MM.1S (cell line): Measurements from ENCODE around the gene GID8.

Experiments used
- DNase-seq: peaks from one replicate; pipeline ENCODE4 v3.0.0-alpha.2; 2015
- H2AFZ ChIP-seq: fragments of 300-600 bp; sonication (generic); 2 replicates; pipeline ENCODE4 v1.6.0; 2016; ENCODE audit warnings: antibody characterized with exemption, low read length
- H3F3A ChIP-seq: fragments of 300-600 bp; sonication (generic); 2 replicates; pipeline ENCODE4 v1.6.1; 2016; ENCODE audit warnings: mild to moderate bottlenecking, antibody characterized with exemption, low read length, moderate library complexity, mixed read lengths; ENCODE audit not compliant: insufficient read depth
- H3K27ac ChIP-seq: fragments of 300-600 bp; sonication (generic); 2 replicates; pipeline ENCODE4 v1.5.1; 2016; ENCODE audit warnings: mild to moderate bottlenecking, low read length
- H3K27me3 ChIP-seq: fragments of 300-600 bp; sonication (generic); replicated peaks from 2 replicates; pipeline ENCODE4 v1.6.0; 2016; ENCODE audit warnings: low read length; ENCODE audit not compliant: insufficient read depth
- H3K36me3 ChIP-seq: fragments of 300-600 bp; sonication (generic); replicated peaks from 2 replicates; pipeline ENCODE4 v1.6.1; 2016; ENCODE audit warnings: mild to moderate bottlenecking, low read length, mixed read lengths; ENCODE audit not compliant: insufficient read depth
- H3K4me1 ChIP-seq: fragments of 300-600 bp; sonication (generic); 2 replicates; pipeline ENCODE4 v1.6.1; 2016; ENCODE audit warnings: low read length, mixed read lengths
- H3K4me2 ChIP-seq: fragments of 300-600 bp; sonication (generic); 2 replicates; pipeline ENCODE4 v1.6.0; 2016; ENCODE audit warnings: low read depth, low read length
- H3K4me3 ChIP-seq: fragments of 300-600 bp; sonication (generic); 2 replicates; pipeline ENCODE4 v1.5.1; 2016; ENCODE audit warnings: low read length, mixed read lengths
- H3K79me2 ChIP-seq: fragments of 300-600 bp; sonication (generic); 2 replicates; pipeline ENCODE4 v1.6.1; 2016; ENCODE audit warnings: mixed run types, low read length, mixed read lengths
- H3K9ac ChIP-seq: fragments of 300-600 bp; sonication (generic); 2 replicates; pipeline ENCODE4 v1.6.1; 2016; ENCODE audit warnings: low read length, mixed read lengths
- H3K9me2 ChIP-seq: fragments of 300-600 bp; sonication (generic); replicated peaks from 2 replicates; pipeline ENCODE4 v1.6.1; 2016; ENCODE audit warnings: mild to moderate bottlenecking, low read length, mixed read lengths; ENCODE audit not compliant: insufficient read depth
- H3K9me3 ChIP-seq: fragments of 300-600 bp; sonication (generic); replicated peaks from 2 replicates; pipeline ENCODE4 v1.6.1; 2016; ENCODE audit warnings: mild to moderate bottlenecking, low read length, mixed read lengths; ENCODE audit not compliant: insufficient read depth
- H4K20me1 ChIP-seq: fragments of 300-600 bp; sonication (generic); 2 replicates; pipeline ENCODE4 v1.6.1; 2016; ENCODE audit warnings: mild to moderate bottlenecking, low read length, moderate library complexity, mixed read lengths; ENCODE audit not compliant: insufficient read depth
- CTCF ChIP-seq: fragments of 300-600 bp; sonication (generic); IDR thresholded peaks from 2 replicates; pipeline ENCODE4 v1.5.1; 2016; ENCODE audit warnings: antibody characterized with exemption, low read length, mixed read lengths
- EZH2 ChIP-seq: fragments of 300-600 bp; sonication (generic); optimal IDR thresholded peaks from 2 replicates; pipeline ENCODE3; 2017; ENCODE audit warnings: low read depth, mild to moderate bottlenecking, antibody characterized with exemption, low read length, mixed read lengths
- EZH2phosphoT487 ChIP-seq: fragments of 300-600 bp; sonication (generic); IDR thresholded peaks from 2 replicates; pipeline ENCODE4 v1.6.1; 2018; ENCODE audit warnings: antibody characterized with exemption, low read length

Gene GID8

GRCh38 chr20:62911701-62912280 is 26.2 kb upstream of the GID8 start:
- Histone ChIP-seq H3K36me3 (peaks cover 24% of the 10 kb centered on the region), H3K4me2 (no peak overlapping the region), H3K79me2 (peaks cover 94% of the 10 kb centered on the region), H3F3A (no peaks in the 10 kb centered on the region), H3K4me1 (no peaks in the 10 kb centered on the region), H3K9me2 (no peaks in the 10 kb centered on the region), H3K27ac (no peak overlapping the region), H3K4me3 (no peak overlapping the region), H3K9ac (no peak overlapping the region), H4K20me1 (peaks cover 48% of the 10 kb centered on the region), H3K9me3 (no peaks in the 10 kb centered on the region), H2AFZ (no peak overlapping the region), H3K27me3 (no peaks in the 10 kb centered on the region)
- no peak for DNase-seq
- TF ChIP-seq EZH2phosphoT487 (no peak), EZH2 (no peak), CTCF (no peak)

- Histone ChIP-seq H3K4me1 (no peaks in the 10 kb centered on the region), H4K20me1 (peaks cover 53% of the 10 kb centered on the region), H3K9me2 (no peaks in the 10 kb centered on the region), H3K4me2 (no peak overlapping the region), H3K36me3 (peaks cover 21% of the 10 kb centered on the region), H3K27me3 (no peaks in the 10 kb centered on the region), H3F3A (no peaks in the 10 kb centered on the region), H3K27ac (no peak overlapping the region), H3K9ac (no peak overlapping the region), H3K4me3 (no peak overlapping the region), H3K9me3 (no peaks in the 10 kb centered on the region), H3K79me2 (peaks cover 100% of the 10 kb centered on the region), H2AFZ (no peak overlapping the region)
- TF ChIP-seq EZH2 (no peak), CTCF (no peak), EZH2phosphoT487 (no peak)
- DNase-seq: no peak
Observed at GRCh38 chr20:62913043-62913630, 24.8 kb upstream of the GID8 start.

- H3K4me2 ChIP-seq: no peak overlapping the region
- no peak overlapping the region for H3K27ac ChIP-seq
- TF ChIP-seq EZH2phosphoT487 (no peak), EZH2 (no peak), CTCF (no peak)
- peaks cover 100% of the 10 kb centered on the region for H3K79me2 ChIP-seq
- no peaks in the 10 kb centered on the region; the same call in 1 of the 2 replicates for H3F3A ChIP-seq
- peaks cover 21% of the 10 kb centered on the region for H3K36me3 ChIP-seq
- H3K27me3 ChIP-seq: no peaks in the 10 kb centered on the region
- H3K9me3 ChIP-seq: no peaks in the 10 kb centered on the region
- no peak overlapping the region for H3K9ac ChIP-seq
- peaks cover 65% of the 10 kb centered on the region for H4K20me1 ChIP-seq
- H2AFZ ChIP-seq: no peak overlapping the region
- no peak overlapping the region for H3K4me3 ChIP-seq
- no peaks in the 10 kb centered on the region for H3K4me1 ChIP-seq
- no peaks in the 10 kb centered on the region for H3K9me2 ChIP-seq
- no peak for DNase-seq
Observed at GRCh38 chr20:62914436-62914835, 23.5 kb upstream of the GID8 start.
